HCT116 (cell line): ENCODE data around the gene METTL1.

Experiments used
- RAD21 ChIP-seq: IDR thresholded peaks from 2 replicates; pipeline ENCODE4 v1.6.1; 2012; ENCODE audit warnings: low read depth, mild to moderate bottlenecking
- YY1 ChIP-seq: IDR thresholded peaks from 2 replicates; pipeline ENCODE4 v1.6.1; 2011; ENCODE audit warnings: low read length, low read depth, moderate library complexity, mild to moderate bottlenecking; ENCODE audit not compliant: insufficient replicate concordance; ENCODE audit errors: extremely low read depth
- ZNF274 ChIP-seq: fragments of 200-500 bp; sonication (Bioruptor generic); IDR thresholded peaks from 2 replicates; pipeline ENCODE4 v1.6.1; 2014; ENCODE audit warnings: mild to moderate bottlenecking, low read depth, low read length, inconsistent platforms
- TF ChIP-seq, protein P1 (sequence below): IDR thresholded peaks from 2 replicates; pipeline ENCODE4 v1.6.1; 2012
- TF ChIP-seq, protein P2 (sequence below), 3 experiments: fragments of 200-600 bp in 1 of 3; sonication (generic) in 1 of 3; IDR thresholded peaks in 2 of 3; conservative IDR thresholded peaks in 1 of 3; 2 replicates each; pipeline ENCODE4 v1.5.1; 2012 to 2017; ENCODE audit warnings: low read depth in 2 of 3, low read length in 2 of 3, antibody characterized with exemption in 1 of 3, borderline replicate concordance in 1 of 3, control low read depth in 1 of 3, mild to moderate bottlenecking in 1 of 3, mixed read lengths in 1 of 3, mixed run types in 1 of 3, moderate library complexity in 1 of 3; ENCODE audit not compliant: insufficient read depth in 1 of 3
- TF ChIP-seq, protein P3 (sequence below): IDR thresholded peaks from 2 replicates; pipeline ENCODE4 v1.6.1; 2011; ENCODE audit warnings: mild to moderate bottlenecking, low read length, moderate library complexity; ENCODE audit not compliant: insufficient replicate concordance; ENCODE audit errors: extremely low read depth

DNA sequence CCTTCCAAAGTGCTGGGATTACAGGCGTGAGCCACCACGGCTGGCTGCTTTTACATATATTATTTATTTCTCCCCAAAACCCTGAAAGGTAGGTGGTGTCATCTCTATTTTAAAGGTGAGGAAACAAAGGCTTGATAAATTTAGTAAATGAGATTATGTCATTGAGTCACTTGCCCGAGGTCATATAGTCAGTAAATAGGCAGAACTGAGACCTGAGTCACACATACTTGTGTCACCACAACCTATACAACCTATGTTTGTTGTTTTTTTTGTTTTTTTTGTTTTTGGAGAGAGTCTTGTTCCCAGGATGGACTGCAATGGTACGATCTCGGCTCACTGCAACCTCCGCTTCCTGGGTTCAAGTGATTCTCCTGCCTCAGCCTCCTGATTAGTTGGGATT, 23.4 kb upstream of the METTL1 start:
- TF ChIP-seq YY1 (no peak), ZNF274 (no peak), RAD21 (no peak)
- TF ChIP-seq, protein P1, sequence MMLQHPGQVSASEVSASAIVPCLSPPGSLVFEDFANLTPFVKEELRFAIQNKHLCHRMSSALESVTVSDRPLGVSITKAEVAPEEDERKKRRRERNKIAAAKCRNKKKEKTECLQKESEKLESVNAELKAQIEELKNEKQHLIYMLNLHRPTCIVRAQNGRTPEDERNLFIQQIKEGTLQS, result no peak
- TF ChIP-seq, protein P2, sequence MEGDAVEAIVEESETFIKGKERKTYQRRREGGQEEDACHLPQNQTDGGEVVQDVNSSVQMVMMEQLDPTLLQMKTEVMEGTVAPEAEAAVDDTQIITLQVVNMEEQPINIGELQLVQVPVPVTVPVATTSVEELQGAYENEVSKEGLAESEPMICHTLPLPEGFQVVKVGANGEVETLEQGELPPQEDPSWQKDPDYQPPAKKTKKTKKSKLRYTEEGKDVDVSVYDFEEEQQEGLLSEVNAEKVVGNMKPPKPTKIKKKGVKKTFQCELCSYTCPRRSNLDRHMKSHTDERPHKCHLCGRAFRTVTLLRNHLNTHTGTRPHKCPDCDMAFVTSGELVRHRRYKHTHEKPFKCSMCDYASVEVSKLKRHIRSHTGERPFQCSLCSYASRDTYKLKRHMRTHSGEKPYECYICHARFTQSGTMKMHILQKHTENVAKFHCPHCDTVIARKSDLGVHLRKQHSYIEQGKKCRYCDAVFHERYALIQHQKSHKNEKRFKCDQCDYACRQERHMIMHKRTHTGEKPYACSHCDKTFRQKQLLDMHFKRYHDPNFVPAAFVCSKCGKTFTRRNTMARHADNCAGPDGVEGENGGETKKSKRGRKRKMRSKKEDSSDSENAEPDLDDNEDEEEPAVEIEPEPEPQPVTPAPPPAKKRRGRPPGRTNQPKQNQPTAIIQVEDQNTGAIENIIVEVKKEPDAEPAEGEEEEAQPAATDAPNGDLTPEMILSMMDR (IDR thresholded peaks at IDR 0.05 in 2 of 3, conservative IDR thresholded peaks at IDR 0.05 in 1 of 3; ENCODE audit: borderline replicate concordance in 1 of 3, insufficient read depth in 1 of 3, low read depth in 2 of 3, low read length in 2 of 3), result no peak
- TF ChIP-seq, protein P3, sequence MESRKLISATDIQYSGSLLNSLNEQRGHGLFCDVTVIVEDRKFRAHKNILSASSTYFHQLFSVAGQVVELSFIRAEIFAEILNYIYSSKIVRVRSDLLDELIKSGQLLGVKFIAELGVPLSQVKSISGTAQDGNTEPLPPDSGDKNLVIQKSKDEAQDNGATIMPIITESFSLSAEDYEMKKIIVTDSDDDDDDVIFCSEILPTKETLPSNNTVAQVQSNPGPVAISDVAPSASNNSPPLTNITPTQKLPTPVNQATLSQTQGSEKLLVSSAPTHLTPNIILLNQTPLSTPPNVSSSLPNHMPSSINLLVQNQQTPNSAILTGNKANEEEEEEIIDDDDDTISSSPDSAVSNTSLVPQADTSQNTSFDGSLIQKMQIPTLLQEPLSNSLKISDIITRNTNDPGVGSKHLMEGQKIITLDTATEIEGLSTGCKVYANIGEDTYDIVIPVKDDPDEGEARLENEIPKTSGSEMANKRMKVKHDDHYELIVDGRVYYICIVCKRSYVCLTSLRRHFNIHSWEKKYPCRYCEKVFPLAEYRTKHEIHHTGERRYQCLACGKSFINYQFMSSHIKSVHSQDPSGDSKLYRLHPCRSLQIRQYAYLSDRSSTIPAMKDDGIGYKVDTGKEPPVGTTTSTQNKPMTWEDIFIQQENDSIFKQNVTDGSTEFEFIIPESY, result no peak
